GM23248 (cell line): ENCODE results near the gene MYL7.

Source experiments
- EZH2 ChIP-seq: fragments of 200-600 bp; sonication (generic); IDR thresholded peaks from 2 replicates; pipeline ENCODE4 v1.6.1; 2018; ENCODE audit warnings: antibody characterized with exemption, mild to moderate bottlenecking; ENCODE audit not compliant: insufficient read depth, poor library complexity, severe bottlenecking
- EZH2phosphoT487 ChIP-seq: fragments of 200-600 bp; sonication (generic); IDR thresholded peaks from 2 replicates; pipeline ENCODE4 v1.6.1; 2018; ENCODE audit warnings: antibody characterized with exemption, moderate library complexity, mild to moderate bottlenecking, low read depth; ENCODE audit not compliant: insufficient read depth

- TF ChIP-seq EZH2 (no peak), EZH2phosphoT487 (no peak)
Measured at GRCh38 chr7:44096326-44096881, 44.7 kb downstream of the MYL7 start.
